Activated CD4-positive, CD25-positive, alpha-beta regulatory T cell treated with anti-CD3 and anti-CD28 coated beads, Interleukin-2, amount 50 U/mL, for 24 hours (primary cell): ENCODE data around the gene ITGB6.

ENCODE experiments used
- ATAC-seq, 2 donors: fragments of 150-1000 bp; cut with Tn5 transposase; one replicate each; pipeline ENCODE4 v1.10.0; 2021; ENCODE audit warnings: mild to moderate bottlenecking in 1 of 2, moderate library complexity in 1 of 2

ITGB6 gene

GRCh38 chr2:160077912-160078810 lies 121.9 kb downstream of the ITGB6 start:
- ATAC-seq = no peak

- no peak for ATAC-seq
Observed at GRCh38 chr2:160076914-160077313, 123.2 kb downstream of the ITGB6 start.

- ATAC-seq = no peak
Observed at GRCh38 chr2:160076241-160076640, 123.8 kb downstream of the ITGB6 start.

GRCh38 chr2:160075171-160075570 lies 124.9 kb downstream of the ITGB6 start:
- no peak for ATAC-seq

- ATAC-seq = no peak
Observed at GRCh38 chr2:160073284-160073888, 126.7 kb downstream of the ITGB6 start.

GRCh38 chr2:160068906-160069305 lies 131.2 kb downstream of the ITGB6 start:
- no peak for ATAC-seq

GRCh38 chr2:160064916-160065315 lies 135.2 kb downstream of the ITGB6 start:
- no peak for ATAC-seq

- ATAC-seq = no peak
Observed at GRCh38 chr2:160063879-160064612, 136.0 kb downstream of the ITGB6 start.

GRCh38 chr2:160063271-160063670 lies 136.8 kb downstream of the ITGB6 start:
- no peak for ATAC-seq

- ATAC-seq = no peak
Observed at GRCh38 chr2:160062292-160063005, 137.6 kb downstream of the ITGB6 start, which contains the start of gene PLA2R1. Gene PLA2R1 (minus strand): TSS chr2:160062615. CDS start chr2:160062403, 212 bp downstream.

GRCh38 chr2:160061944-160062291 lies 138.2 kb downstream of the ITGB6 start:
- no peak for ATAC-seq

- no peak for ATAC-seq
Observed at GRCh38 chr2:160061533-160061932, 138.5 kb downstream of the ITGB6 start.

GRCh38 chr2:160060297-160060696 lies 139.8 kb downstream of the ITGB6 start:
- no peak for ATAC-seq

GRCh38 chr2:160057356-160057755 lies 142.7 kb downstream of the ITGB6 start:
- ATAC-seq = no peak

GRCh38 chr2:160055726-160056108 lies 144.4 kb downstream of the ITGB6 start:
- no peak for ATAC-seq

GRCh38 chr2:160054984-160055725 lies 144.9 kb downstream of the ITGB6 start:
- ATAC-seq = no peak

GRCh38 chr2:160053946-160054345 lies 146.1 kb downstream of the ITGB6 start:
- no peak for ATAC-seq

GRCh38 chr2:160052531-160052930 lies 147.5 kb downstream of the ITGB6 start:
- no peak for ATAC-seq

- ATAC-seq = no peak
Observed at GRCh38 chr2:160051371-160051800, 148.7 kb downstream of the ITGB6 start.

- ATAC-seq = no peak
Observed at GRCh38 chr2:160050147-160050546, 149.9 kb downstream of the ITGB6 start.
